PFSK-1 (cell line): ENCODE measurements around the gene APLP2.

Source experiments
- FOXP2 ChIP-seq: optimal IDR thresholded peaks from 2 replicates; pipeline ENCODE3; 2011; ENCODE audit warnings: borderline replicate concordance, control low read depth, inconsistent platforms; ENCODE audit not compliant: insufficient read depth; ENCODE audit errors: extremely low read length, extremely low read depth
- POLR2AphosphoS5 ChIP-seq: IDR thresholded peaks from 2 replicates; pipeline ENCODE4 v1.6.1; 2012; ENCODE audit warnings: low read depth, mild to moderate bottlenecking, control low read depth, low read length, moderate library complexity
- REST ChIP-seq, 2 experiments: IDR thresholded peaks; 2 replicates each; pipeline versions ENCODE4 v1.6.1 to v1.8.0; 2011 to 2012; ENCODE audit warnings: low read depth in 2 of 2, low read length in 2 of 2, control low read depth in 1 of 2, inconsistent platforms in 1 of 2, mild to moderate bottlenecking in 1 of 2, moderate library complexity in 1 of 2; ENCODE audit not compliant: insufficient read depth in 1 of 2
- SIN3A ChIP-seq: IDR thresholded peaks from 2 replicates; pipeline ENCODE4 v1.6.1; 2012; ENCODE audit warnings: mild to moderate bottlenecking, low read length, moderate library complexity, borderline replicate concordance; ENCODE audit not compliant: insufficient read depth
- TAF1 ChIP-seq: IDR thresholded peaks from 2 replicates; pipeline ENCODE4 v1.6.1; 2012; ENCODE audit warnings: low read length, control low read depth, borderline replicate concordance; ENCODE audit not compliant: insufficient read depth

The APLP2 gene

GRCh38 chr11:130160498-130161155, 90.9 kb downstream of the APLP2 start:
- TF ChIP-seq SIN3A (no peak), TAF1 (no peak), FOXP2 (no peak), POLR2AphosphoS5 (no peak), REST (IDR thresholded peaks at IDR 0.05; ENCODE audit: insufficient read depth in 1 of 2, low read depth in 2 of 2, low read length in 2 of 2) (no peak)

- no peak for TF ChIP-seq POLR2AphosphoS5
- TF ChIP-seq REST (IDR thresholded peaks at IDR 0.05; ENCODE audit: insufficient read depth in 1 of 2, low read depth in 2 of 2, low read length in 2 of 2) = no peak
Measured at GRCh38 chr11:130161441-130162145, 91.9 kb downstream of the APLP2 start.

- TF ChIP-seq POLR2AphosphoS5 (no peak), TAF1 (no peak), SIN3A (no peak), FOXP2 (no peak), REST (IDR thresholded peaks at IDR 0.05; ENCODE audit: insufficient read depth in 1 of 2, low read depth in 2 of 2, low read length in 2 of 2) (no peak)
Measured at GRCh38 chr11:130162733-130163132, 93.0 kb downstream of the APLP2 start.

GRCh38 chr11:130163346-130164220, 93.9 kb downstream of the APLP2 start:
- no peak for TF ChIP-seq SIN3A
- no peak for TF ChIP-seq REST (IDR thresholded peaks at IDR 0.05; ENCODE audit: insufficient read depth in 1 of 2, low read depth in 2 of 2, low read length in 2 of 2)
- TF ChIP-seq POLR2AphosphoS5 = no peak
- TF ChIP-seq TAF1 = no peak
- no peak for TF ChIP-seq FOXP2
